HG03558 (cell line): ENCODE measurements around the gene HNRNPU.

Source experiments
- ATAC-seq: cut with Tn5 transposase; IDR thresholded peaks from one replicate; pipeline ENCODE4 v1.9.1; 2021; ENCODE audit warnings: moderate number of reproducible peaks; ENCODE audit not compliant: unreplicated experiment; ENCODE audit errors: extremely low read depth

HNRNPU gene

DNA sequence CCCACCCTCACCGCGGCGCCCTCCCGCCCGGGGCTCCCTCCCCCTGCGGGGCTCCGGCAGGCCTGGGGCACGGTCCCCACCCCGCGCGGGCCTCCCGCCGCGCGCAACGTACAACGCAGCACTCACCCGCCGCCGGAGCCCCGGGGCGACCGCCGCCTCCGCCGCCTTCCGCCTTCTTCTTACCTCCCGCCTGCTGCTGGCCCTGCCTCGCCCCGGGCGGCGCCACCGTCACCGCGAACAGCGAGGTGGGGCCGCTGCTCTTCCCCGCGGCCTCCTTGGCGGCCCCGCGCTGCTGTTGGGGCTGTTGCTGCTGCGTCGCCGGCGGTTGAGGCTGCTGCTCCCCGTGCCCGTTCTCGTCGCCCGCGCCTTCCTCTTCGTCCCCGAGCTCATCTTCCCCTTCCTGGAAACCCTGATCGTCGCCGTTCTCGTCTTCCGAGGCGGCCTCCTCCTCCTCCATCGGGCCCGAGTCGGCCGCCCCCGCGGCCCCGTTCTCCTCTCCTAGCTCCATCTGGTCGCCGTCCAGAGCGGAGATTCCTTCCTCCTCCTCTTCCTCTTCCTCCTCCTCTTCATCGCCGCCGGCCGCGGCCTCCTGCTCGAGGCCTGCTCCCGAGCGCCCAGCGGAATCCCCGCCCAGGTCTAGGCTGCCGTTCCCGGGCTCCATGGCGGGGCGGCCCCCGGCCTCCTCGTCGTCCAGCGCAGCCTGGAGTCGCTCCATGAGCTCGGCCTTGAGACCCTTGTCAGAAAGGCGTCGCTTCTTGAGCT is 671 bp downstream of the HNRNPU start:
- no peak for ATAC-seq

DNA sequence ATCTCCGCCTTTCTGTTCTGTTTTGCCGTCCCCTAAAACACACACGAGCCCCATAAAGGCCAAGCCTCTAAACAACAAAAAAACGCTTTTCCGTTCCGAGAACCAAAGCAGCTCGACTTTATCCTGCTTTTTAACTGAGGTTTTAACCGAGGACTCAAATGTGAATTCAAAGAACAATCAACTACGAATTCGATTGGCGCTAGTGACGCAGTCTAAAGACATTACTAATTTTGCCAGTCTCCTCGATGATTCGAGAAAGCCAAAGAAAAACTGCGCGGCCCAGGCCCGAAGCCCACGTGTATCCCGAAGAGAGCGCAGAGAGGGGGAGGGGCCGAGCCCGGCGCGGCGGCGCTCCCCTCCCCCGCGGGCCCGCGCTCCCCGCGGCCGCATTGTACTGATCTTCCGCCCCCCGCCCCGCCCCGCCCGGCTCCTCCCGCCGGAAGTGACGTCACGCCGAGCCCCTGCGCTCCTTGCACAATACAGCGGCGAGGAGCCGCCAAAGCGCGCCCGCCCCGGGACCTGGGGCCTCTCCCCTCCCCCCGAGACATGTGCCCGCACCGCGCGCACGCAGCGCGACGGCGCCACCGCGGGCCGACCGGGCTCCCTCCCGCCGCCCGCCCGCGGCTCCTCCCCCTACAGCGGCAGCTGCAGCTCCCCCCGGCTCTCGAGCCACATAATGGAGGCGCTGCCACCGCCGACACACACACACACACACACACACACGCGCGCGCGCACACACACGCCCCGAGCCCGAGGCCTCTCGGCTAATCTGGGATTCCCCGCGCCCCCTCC is 1.4 kb downstream of the HNRNPU start:
- peak; percentile 38 for ATAC-seq

DNA sequence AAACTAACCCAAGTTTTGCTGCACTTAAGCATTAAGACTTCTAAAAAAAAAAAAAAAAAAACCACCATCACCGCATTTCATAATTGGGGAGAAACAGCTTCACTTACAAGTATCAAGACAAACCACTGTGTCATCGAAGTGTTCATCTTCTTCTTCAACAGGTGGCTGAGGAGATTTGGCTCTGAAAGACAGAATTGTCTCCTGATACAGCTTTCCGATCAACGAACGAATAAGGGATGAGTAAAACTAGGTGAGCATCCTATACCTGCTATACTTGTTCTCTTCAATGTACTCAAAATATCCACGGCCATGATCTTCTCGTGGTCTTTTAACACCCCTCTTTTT is 2.0 kb downstream of the HNRNPU start:
- no peak for ATAC-seq

DNA sequence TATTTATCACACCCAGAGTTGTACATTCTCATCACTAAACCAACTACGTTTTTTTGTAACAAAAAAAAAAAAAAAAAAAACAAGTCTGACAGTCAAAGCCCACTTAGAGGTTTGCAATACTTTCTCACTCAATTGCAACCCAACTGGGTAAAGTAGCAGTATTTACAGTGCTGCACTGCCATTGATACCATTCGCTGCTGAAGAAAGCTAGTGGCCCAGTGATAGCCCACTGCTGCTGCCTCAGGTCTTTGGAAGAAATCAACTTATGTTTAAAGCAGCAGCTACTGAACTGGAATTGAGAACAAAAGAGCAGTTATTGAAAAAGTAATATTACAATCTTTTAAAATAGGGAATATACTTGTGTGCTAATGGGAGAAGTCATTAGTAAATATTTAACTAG is 2.7 kb downstream of the HNRNPU start:
- ATAC-seq: no peak

DNA sequence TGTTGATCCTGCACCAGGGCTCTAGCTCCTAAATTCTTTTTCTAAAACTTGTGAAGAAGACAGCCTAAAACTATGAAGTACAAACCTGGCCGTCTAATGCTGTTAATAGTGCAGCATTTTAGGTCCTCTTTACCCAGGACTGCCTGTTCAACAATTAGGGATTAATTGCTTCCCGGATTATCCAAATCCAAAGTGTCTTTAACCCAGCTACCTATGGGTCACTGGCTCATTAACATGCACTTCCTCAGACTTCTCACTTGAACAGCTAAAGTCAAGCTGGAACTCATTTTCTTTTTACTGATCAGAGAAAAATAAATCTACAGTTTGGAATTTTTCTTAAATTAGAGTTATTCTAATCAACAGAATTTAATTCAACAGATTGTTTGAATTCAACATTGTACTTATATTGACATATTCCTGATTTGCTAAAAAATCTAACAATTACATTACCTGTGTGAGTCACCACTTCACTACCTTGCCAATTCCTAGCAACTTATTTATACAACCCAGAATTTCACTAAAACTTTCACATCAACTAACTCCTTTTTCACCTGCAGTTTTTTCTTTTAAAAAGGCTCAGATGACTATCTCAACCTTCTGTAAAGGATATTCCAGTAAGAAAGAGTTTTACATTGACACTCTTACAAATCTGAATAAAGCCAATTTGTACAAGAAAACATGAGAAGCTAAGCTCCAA is 3.3 kb downstream of the HNRNPU start:
- ATAC-seq: no peak

DNA sequence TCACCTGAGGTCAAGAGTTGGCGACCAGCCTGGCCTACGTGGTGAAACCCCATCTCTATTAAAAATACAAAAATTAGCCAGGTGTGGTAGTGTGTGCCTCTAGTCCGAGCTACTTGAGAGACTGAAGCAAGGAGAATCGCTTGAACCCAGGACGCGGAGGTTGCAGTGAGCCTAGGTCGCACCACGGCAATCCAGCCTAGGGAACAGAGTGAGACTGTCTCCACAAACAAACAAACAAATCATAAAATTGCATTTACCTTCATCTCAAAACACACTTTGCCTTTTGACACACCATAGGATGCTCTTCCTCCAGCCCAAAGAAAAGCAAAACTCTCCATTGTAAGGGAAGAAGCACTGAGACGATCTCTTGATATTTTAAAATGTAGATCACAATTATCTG is 4.3 kb downstream of the HNRNPU start:
- ATAC-seq: no peak

DNA sequence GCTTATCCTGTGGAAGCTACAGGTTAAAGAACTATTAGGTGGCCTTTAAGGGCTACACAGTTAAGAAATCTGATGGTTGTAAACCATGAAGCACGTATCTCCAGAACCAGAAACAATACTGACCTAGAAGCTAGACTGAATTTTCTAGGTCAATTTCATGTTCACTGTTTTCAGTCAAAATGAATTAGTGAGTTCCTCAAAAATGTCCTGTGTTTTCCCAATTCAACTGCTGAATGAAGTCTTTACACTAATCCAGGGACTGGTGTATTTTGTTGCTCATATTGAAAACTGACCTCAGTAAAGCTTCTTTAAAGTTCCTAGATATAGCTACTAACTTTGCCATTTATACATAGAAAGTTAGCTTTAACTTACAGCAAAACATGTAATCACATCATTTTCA is 6.0 kb downstream of the HNRNPU start:
- no peak for ATAC-seq

DNA sequence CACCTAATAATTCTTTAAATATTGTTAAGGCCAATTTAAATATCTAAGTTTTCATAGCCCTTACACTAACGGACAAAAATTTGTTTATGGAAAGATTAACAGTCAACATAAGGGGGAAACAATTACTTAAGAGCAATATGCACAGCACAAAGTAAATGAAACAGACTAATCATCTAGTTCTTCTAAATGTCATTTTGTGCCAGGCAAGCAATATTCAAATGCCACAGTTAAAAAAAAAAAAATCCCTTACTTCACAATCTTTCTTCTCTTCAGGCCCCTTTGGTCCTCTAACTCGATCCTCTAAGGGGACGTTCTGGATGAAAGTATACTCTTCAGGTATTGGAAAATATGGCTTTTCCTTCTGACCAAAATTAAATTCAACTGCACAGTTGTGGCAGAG is 6.6 kb downstream of the HNRNPU start:
- ATAC-seq: no peak

DNA sequence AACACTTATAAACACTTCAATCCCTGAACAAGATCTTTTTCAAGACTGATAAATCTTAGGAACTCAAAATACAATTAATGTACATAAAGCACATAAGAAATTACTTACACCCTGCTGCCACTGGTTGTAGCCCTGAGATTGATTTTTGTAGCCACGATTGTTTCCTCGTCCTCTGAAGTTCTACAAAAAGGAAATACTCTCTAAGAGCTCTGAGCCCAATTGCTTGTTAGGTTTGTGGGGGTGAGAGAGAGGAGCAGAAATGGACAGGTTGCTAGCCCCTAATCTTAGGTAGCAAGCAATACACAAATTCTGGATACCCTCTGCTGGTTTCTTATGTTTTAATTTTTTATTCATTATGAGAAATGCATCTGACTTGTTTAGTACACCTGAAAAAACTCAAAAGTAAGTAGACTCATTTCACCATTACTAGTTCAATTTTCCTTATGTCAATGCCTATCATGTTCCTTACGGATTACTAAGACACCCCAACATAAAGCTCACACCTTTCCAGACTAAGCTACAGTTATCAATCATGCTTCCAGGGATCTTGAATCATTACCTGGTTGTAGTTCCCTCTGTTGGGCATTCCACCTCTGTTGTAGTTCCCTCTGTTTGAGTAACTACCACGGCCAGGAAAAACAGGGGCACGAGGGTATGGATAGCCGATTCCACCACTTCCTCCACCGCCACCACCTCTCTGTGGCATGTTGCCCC is 9.3 kb downstream of the HNRNPU start:
- ATAC-seq: no peak

DNA sequence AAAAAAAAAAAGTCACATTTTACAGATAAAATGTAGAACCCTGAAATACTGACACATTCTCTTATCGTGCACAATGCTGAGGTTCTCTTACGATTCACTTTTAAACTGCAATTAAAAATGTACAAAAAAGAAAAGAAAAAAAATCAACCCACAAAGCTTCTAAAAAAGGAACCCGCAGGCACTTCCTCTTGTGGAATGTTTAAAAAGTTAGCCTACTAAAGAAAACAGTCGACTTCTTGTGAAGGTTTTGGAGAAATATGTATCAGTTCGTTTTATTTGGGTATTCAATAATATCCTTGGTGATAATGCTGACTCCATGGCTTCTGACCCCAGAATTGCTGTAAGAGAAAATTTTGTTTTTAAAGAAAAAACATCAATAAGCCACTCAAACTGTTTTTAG is 10.2 kb downstream of the HNRNPU start:
- no peak for ATAC-seq

DNA sequence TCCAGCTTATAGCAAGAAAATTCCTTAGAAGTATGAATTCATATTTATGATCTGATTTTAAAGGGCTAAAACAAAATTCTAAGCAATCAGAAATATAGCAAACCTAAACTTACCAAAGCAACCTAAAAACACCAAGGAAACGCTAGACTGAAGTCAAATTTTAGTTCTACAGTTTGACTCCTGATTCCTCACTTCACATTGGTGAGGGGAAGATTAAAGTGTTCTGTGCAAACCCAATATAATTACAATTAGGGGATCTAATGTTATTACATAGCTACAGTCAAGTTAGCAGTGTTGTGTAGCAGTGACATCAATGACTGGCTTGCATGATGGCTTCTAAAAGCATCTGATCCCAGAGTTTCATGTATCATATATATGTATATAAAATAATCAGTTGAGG is 11.6 kb downstream of the HNRNPU start:
- ATAC-seq: no peak

DNA sequence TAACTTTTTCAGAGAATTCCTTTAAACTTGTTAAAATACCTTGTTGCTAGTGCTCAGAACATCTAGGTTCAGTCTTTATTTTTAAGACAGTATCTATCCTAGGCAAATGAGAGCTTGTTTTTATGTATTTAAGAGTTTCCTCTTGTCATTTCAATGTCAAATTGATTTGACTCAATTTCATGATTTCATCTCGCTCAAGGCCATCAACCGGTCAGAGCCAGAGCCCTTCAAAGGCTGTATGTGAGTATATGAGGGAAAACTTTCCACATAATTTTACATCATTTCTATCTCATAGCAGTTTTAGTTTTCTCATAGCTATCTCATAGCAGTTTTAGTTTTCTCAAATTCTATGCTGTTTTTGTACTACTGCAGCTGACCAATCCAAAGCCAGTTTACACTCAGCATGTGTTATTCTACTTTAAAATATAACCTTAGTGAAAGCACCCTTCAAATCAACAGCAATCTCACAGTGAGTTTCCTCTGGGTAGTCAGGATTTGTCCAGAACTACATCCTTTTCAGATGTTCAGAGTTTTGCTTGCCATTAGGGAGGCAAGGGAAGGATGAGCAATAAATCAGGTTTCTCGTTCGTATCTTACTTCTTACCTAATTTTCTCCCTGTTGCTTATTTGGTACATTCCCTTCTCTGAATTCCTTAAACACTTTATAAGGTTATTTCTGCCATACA is 12.7 kb downstream of the HNRNPU start:
- no peak for ATAC-seq

DNA sequence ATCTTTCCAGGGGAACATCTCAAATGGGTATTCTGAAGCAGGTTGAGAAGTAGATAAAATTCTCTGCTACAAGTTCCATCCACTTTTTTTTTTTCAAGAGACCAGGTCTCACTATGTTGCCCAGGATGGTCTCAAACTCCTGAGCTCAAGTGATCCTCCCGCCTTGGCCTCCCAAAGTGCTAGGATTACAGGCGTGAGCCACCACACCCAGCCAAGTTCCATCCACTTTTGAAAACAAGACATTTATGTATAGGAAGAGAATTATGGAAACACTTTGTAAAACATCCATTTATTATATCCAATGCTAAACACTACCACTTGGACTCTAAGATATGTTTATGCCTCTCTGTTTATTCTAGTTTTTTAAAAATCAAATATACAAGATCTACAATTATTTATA is 13.4 kb downstream of the HNRNPU start:
- ATAC-seq: no peak

DNA sequence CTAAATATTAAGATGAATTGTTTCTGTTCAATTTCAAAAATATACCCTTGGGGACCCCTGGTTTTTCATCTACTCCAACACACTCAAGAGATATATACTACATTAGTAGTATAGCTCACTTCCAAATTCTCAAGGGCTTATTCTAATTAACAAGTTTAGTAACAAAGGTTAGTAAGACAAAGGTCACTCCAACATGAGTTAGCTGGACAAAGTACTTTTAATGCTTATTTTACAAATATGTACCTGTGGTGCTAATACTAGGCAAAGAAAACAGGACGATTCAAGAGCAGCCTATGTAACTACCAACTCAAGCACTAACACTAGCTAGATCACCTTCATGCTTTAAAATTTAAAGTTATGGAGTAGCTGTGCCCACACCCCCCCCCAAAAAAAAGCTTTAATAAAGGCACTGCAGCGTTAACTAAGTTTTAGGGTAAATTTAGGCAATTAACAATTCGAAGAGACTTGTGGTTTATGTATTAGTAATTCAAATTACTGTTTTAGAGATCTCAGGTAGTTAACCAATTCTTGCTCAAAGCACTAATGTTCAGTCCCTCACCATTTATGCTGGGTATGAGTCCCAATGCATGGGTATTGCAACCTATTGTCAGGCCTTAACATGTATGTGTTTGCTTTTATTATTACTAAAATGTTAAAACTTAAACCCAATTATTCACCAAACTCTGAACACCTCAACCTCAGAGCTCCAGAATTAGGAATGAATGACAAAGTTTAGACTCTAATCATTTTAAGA is 14.1 kb downstream of the HNRNPU start:
- ATAC-seq: no peak

DNA sequence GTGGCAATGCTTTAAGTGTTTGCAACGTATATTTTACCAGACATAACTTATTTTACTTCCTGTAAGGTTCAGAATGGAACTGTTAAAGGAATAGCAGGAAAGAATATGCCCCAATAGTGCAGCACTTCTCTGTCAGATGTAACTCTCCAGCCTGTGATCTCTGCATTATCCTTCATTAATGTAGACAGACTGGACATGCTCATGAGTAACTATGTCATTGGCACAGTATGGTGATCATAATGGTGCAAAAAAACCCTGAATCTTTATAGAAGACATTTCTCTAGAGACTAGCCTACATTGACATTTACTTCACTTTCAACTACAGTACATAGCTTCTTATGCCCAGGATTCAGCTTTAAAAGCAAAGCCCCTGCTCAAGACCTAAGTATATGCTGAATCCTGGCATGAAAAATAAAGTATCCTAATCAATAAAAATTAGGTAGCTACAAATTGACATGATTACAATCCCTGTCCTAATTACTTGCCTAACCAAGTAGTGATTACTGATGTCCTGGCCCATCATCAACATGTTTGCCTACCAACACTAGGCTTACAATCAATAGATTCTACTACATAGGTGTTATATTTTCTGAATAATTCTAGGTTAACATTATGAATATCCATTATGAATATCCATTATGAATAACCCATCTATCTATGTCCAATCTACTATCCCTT is 15.0 kb downstream of the HNRNPU start:
- ATAC-seq: no peak

DNA sequence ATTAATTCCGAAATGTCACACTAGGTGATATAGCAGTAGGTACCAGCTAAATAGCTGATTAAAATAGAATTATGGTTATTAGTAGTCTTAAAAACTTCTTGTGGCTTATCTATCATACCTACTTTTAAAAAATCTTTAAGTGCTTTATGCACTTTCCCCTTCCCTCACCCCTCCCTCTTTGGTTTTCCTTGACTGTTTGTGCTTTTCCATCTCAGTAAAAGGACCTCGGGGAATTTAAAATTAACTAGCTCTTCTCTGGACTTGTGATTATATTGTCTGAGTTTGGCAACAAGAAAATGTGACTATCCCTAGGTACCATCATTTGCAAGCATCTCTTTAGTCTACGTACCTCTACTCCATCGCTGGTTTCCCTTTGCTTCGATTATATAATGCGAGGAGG is 17.7 kb downstream of the HNRNPU start:
- ATAC-seq: no peak

DNA sequence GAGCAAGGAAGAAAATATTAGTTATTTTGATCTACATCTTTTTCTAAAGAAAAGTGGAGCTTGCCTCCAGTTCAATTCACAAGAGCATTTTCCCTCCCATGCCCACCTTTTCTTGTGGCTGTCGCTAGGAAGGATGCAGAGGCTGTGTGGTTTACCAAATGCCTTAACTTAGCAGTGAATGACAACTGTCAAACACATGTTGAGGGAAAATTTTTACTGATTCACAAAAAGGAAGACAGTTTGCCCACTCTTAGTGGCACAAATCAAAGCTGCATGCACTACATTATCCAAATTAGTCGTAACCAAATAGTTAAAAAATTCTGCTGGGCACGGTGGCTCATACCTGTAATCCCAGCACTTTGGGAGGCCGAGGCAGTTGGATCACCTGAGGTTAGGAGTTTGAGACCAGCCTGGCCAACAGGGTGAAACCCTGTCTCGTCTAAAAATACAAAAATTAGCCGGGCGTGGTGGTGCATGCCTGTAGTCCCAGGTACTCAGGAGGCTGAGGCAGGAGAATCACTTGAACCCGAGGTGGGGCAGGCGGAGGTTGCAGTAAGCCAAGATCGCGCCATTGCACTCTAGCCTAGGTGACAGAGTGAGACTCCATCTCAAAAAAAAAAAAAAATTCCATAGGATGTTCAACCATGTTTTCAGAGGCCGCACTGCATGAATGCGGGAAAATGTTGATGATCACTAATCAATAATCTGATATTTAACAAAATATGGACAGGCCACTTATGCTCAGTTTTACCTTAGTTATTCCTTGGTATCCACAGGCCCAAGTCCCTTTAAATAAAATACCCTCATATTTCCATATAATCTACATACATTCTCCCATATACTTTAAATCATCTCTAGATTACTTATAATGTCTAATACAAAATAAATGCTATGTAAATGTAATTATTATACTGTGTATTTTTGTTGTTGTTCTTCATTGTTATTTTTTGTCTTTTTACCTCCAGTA is 19.9 kb downstream of the HNRNPU start:
- no peak for ATAC-seq
